COLO829 (cell line): ENCODE results near the gene REC114.
"Not testable (repeated sequence)": the region's sequence is repeated elsewhere in the genome, so short reads cannot be mapped to it uniquely, and the experiment has no call there.

Source experiments
- DNase-seq: peaks from one replicate; pipeline ENCODE4 v3.0.0; 2012; ENCODE audit warnings: low spot score

REC114 gene

GRCh38 chr15:73442968-73443367 is at the start of gene REC114:
TSS of gene REC114 (plus strand) at chr15:73443164. CDS start at chr15:73443186, 22 bp downstream.
- no peak for DNase-seq

- no peak for DNase-seq
These were observed 49.6 kb upstream of the REC114 start for GRCh38 chr15:73393336-73393735.

GRCh38 chr15:73394782-73395181 is 48.2 kb upstream of the REC114 start:
- no peak for DNase-seq

GRCh38 chr15:73395671-73396070 is 47.3 kb upstream of the REC114 start:
- DNase-seq = no peak

GRCh38 chr15:73397461-73397860 is 45.5 kb upstream of the REC114 start:
- DNase-seq = no peak

- DNase-seq = no peak
These were observed 44.1 kb upstream of the REC114 start for GRCh38 chr15:73398861-73399260.

- DNase-seq = not testable (repeated sequence)
These were observed 42.7 kb upstream of the REC114 start for GRCh38 chr15:73400222-73400621.

- DNase-seq = no peak
These were observed 39.8 kb upstream of the REC114 start for GRCh38 chr15:73403171-73403570.

- DNase-seq = no peak
These were observed 28.1 kb upstream of the REC114 start for GRCh38 chr15:73414876-73415275.

- no peak for DNase-seq
These were observed 18.5 kb upstream of the REC114 start for GRCh38 chr15:73424506-73424905.

- DNase-seq = no peak
These were observed 17.5 kb upstream of the REC114 start for GRCh38 chr15:73425510-73425909.

- DNase-seq = no peak
These were observed 16.5 kb upstream of the REC114 start for GRCh38 chr15:73426323-73426994.

GRCh38 chr15:73431329-73431728 is 11.6 kb upstream of the REC114 start:
- DNase-seq = not testable (repeated sequence)

GRCh38 chr15:73433873-73434272 is 9.1 kb upstream of the REC114 start:
- no peak for DNase-seq

GRCh38 chr15:73436613-73437012 is 6.4 kb upstream of the REC114 start:
- no peak for DNase-seq

GRCh38 chr15:73437543-73438109 is 5.3 kb upstream of the REC114 start:
- no peak for DNase-seq

GRCh38 chr15:73438651-73439050 is 4.3 kb upstream of the REC114 start:
- no peak for DNase-seq

GRCh38 chr15:73440571-73440970 is 2.4 kb upstream of the REC114 start:
- DNase-seq = no peak

GRCh38 chr15:73442421-73442820 is 543 bp upstream of the REC114 start:
- DNase-seq = no peak

GRCh38 chr15:73447471-73447870 is 4.5 kb downstream of the REC114 start:
- DNase-seq = not testable (repeated sequence)

- not testable (repeated sequence) for DNase-seq
These were observed 5.3 kb downstream of the REC114 start for GRCh38 chr15:73448158-73448758.

GRCh38 chr15:73449980-73450379 is 7.0 kb downstream of the REC114 start:
- not testable (repeated sequence) for DNase-seq

- DNase-seq = no peak
These were observed 11.1 kb downstream of the REC114 start for GRCh38 chr15:73454096-73454495.

- DNase-seq = no peak
These were observed 12.9 kb downstream of the REC114 start for GRCh38 chr15:73455876-73456275.
